Calu3 (cell line): ENCODE measurements around the gene MEST. TPM values are rescaled to one million over a fixed set of nuclear protein-coding genes. Genes with fewer than 3 reads are reported as not detected.
A peak's percentile ranks its signal among the peaks of the same experiment; 100 is the strongest.

Source experiments
- Bru-seq: library from RNA; stranded (reverse); fragments of 400-500 nt; gene quantifications from one replicate; lab custom pipeline; 2021; lab: Mats Ljungman, UMichigan
- BruChase-seq, 2 experiments: library from RNA; stranded (reverse); fragments of 400-500 nt; gene quantifications; one replicate each; lab custom pipeline; 2021; lab: Mats Ljungman, UMichigan
- BruUV-seq: library from RNA; stranded (reverse); fragments of 400-500 nt; replicated peaks from 2 replicates; lab custom pipeline; 2021; lab: Mats Ljungman, UMichigan
- CTCF ChIA-PET: fragments of 300-600 bp; sonication (Branson Sonifier 250); formaldehyde crosslinking; loops from one replicate; lab custom pipeline; 2022; ENCODE audit warnings: antibody characterized with exemption; lab: Charles Lee
- DNase-seq: peaks from one replicate; pipeline ENCODE4 v3.0.0; 2022
- H3K27ac Mint-ChIP-seq: one replicate; pipeline ENCODE4 v1.8.0; 2022; ENCODE audit warnings: mixed read lengths; ENCODE audit not compliant: unreplicated experiment
- H3K27me3 Mint-ChIP-seq: one replicate; pipeline ENCODE4 v1.8.0; 2022; ENCODE audit warnings: mixed read lengths; ENCODE audit not compliant: unreplicated experiment
- H3K36me3 Mint-ChIP-seq: one replicate; pipeline ENCODE4 v1.8.0; 2022; ENCODE audit warnings: mild to moderate bottlenecking, moderate library complexity, mixed read lengths; ENCODE audit not compliant: insufficient read depth, unreplicated experiment
- H3K4me1 Mint-ChIP-seq: one replicate; pipeline ENCODE4 v1.8.0; 2022; ENCODE audit warnings: mild to moderate bottlenecking, low read depth, mixed read lengths; ENCODE audit not compliant: unreplicated experiment
- H3K4me3 Mint-ChIP-seq: one replicate; pipeline ENCODE4 v1.8.0; 2022; ENCODE audit warnings: mild to moderate bottlenecking, low read depth, moderate library complexity, mixed read lengths; ENCODE audit not compliant: unreplicated experiment
- H3K9me3 Mint-ChIP-seq: one replicate; pipeline ENCODE4 v1.8.0; 2022; ENCODE audit warnings: low read depth, mixed read lengths; ENCODE audit not compliant: unreplicated experiment
- intact Hi-C: fragments of 100-400 bp; cut with micrococcal nuclease; formaldehyde crosslinking; loops from one replicate; pipeline ENCODE4 v1.10.0; 2022; ENCODE audit not compliant: unreplicated experiment
- long read RNA-seq: library from polyadenylated mRNA; stranded (forward); transcript quantifications from one replicate; pipeline ENCODE4 v2.0.0, GENCODE V29; 2022
- total RNA-seq: library from RNA; stranded (reverse); gene quantifications from 2 replicates; pipeline ENCODE4 v1.2.3, GENCODE V29; 2022
- TF ChIP-seq, protein P1 (sequence below): fragments of 200-600 bp; IDR thresholded peaks from one replicate; pipeline ENCODE4 v1.8.0; 2022; ENCODE audit warnings: antibody characterized with exemption; ENCODE audit not compliant: unreplicated experiment

Gene MEST, protein sequence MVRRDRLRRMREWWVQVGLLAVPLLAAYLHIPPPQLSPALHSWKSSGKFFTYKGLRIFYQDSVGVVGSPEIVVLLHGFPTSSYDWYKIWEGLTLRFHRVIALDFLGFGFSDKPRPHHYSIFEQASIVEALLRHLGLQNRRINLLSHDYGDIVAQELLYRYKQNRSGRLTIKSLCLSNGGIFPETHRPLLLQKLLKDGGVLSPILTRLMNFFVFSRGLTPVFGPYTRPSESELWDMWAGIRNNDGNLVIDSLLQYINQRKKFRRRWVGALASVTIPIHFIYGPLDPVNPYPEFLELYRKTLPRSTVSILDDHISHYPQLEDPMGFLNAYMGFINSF
- 62.6 and 76.1 TPM in 2 replicates for total RNA-seq
- percentile 78 among the genes with signal in this experiment for Bru-seq, nascent RNA
- BruChase-seq, experiment 1, labeled RNA remaining after a 6-hour chase, result percentile 86 among the genes with signal in this experiment
- percentile 76 among the genes with signal in this experiment for BruChase-seq, experiment 2, labeled RNA remaining after a 2-hour chase
- long read RNA-seq, transcript MEST-202 (12 exons, 2,443 nt), result major isoform, 100 of 133 reads
- long read RNA-seq, transcript MEST-206 (11 exons, 2,337 nt), result minor isoform, 8 of 133 reads
- long read RNA-seq, partial matches to known transcripts, result 11 of 133 reads
- long read RNA-seq, other reads (novel, unspliced or antisense), result 13 of 133 reads

GRCh38 chr7:130491841-130492522 lies at the start of gene MEST:
TSS of gene MEST (plus strand) at chr7:130492085. CDS start at chr7:130492314, 229 bp downstream.
- CTCF ChIA-PET, result no interaction called here
- Mint-ChIP-seq H3K36me3 (peaks cover 14% of the 10 kb centered on the region), H3K27ac (no peak within 1 kb of the TSS), H3K4me3 (peak within 1 kb of the TSS; percentile 69), H3K9me3 (no peaks in the 10 kb centered on the region), H3K27me3 (no peaks in the 10 kb centered on the region), H3K4me1 (peaks cover 29% of the 10 kb centered on the region)
- no peak for DNase-seq
- no TSS peak for BruUV-seq
- intact Hi-C loops, result no loop called here
- TF ChIP-seq, protein P1, sequence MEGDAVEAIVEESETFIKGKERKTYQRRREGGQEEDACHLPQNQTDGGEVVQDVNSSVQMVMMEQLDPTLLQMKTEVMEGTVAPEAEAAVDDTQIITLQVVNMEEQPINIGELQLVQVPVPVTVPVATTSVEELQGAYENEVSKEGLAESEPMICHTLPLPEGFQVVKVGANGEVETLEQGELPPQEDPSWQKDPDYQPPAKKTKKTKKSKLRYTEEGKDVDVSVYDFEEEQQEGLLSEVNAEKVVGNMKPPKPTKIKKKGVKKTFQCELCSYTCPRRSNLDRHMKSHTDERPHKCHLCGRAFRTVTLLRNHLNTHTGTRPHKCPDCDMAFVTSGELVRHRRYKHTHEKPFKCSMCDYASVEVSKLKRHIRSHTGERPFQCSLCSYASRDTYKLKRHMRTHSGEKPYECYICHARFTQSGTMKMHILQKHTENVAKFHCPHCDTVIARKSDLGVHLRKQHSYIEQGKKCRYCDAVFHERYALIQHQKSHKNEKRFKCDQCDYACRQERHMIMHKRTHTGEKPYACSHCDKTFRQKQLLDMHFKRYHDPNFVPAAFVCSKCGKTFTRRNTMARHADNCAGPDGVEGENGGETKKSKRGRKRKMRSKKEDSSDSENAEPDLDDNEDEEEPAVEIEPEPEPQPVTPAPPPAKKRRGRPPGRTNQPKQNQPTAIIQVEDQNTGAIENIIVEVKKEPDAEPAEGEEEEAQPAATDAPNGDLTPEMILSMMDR, result no peak

- peaks cover 22% of the 10 kb centered on the region for H3K36me3 Mint-ChIP-seq
- CTCF ChIA-PET, result no interaction called here
- no peak overlapping the region for H3K4me3 Mint-ChIP-seq
- H3K9me3 Mint-ChIP-seq, result peaks cover 4% of the 10 kb centered on the region
- no peak for DNase-seq
- TF ChIP-seq, protein P1, result no peak
- H3K27ac Mint-ChIP-seq, result no peak overlapping the region
- intact Hi-C loops, result no loop called here
- H3K27me3 Mint-ChIP-seq, result no peaks in the 10 kb centered on the region
- no TSS peak for BruUV-seq
- peaks cover 10% of the 10 kb centered on the region for H3K4me1 Mint-ChIP-seq
Measured at GRCh38 chr7:130442601-130443000, 49.3 kb upstream of the MEST start.

- Mint-ChIP-seq H3K4me3 (no peak overlapping the region), H3K4me1 (peaks cover 10% of the 10 kb centered on the region), H3K9me3 (peaks cover 6% of the 10 kb centered on the region), H3K27ac (no peak overlapping the region), H3K36me3 (peaks cover 22% of the 10 kb centered on the region), H3K27me3 (no peaks in the 10 kb centered on the region)
- CTCF ChIA-PET, result no interaction called here
- TF ChIP-seq, protein P1, result no peak
- no TSS peak for BruUV-seq
- DNase-seq, result no peak
- intact Hi-C loops, result no loop called here
Measured at GRCh38 chr7:130444234-130444633, 47.7 kb upstream of the MEST start.

GRCh38 chr7:130444751-130445407 lies 47.0 kb upstream of the MEST start:
- Mint-ChIP-seq H3K27ac (no peak overlapping the region), H3K4me3 (no peak overlapping the region), H3K9me3 (peaks cover 6% of the 10 kb centered on the region), H3K27me3 (no peaks in the 10 kb centered on the region), H3K36me3 (peaks cover 17% of the 10 kb centered on the region), H3K4me1 (peaks cover 10% of the 10 kb centered on the region)
- intact Hi-C loops, result no loop called here
- CTCF ChIA-PET, result no interaction called here
- TF ChIP-seq, protein P1, result no peak
- no peak for DNase-seq
- BruUV-seq, result no TSS peak
